ENCODE results near the gene PHF21B.

GRCh38 chr22:44880610-44881290 lies 129.1 kb downstream of the PHF21B start:
- TF ChIP-seq POLR2A (IDR thresholded peaks at IDR 0.05; ENCODE audit: low read depth, low read length) (no peak), POLR2AphosphoS5 (IDR thresholded peaks at IDR 0.05; ENCODE audit: low read depth, low read length) (no peak)
